WERI-Rb-1 (cell line): Measurements from ENCODE around the gene TAF6L.
A peak's percentile ranks its signal among the peaks of the same experiment; 100 is the strongest.

Source experiments
- DNase-seq: peaks from one replicate; pipeline ENCODE4 v3.0.0-alpha.2; 2020
- H3K27ac ChIP-seq: fragments of 250-450 bp; sonication (Bioruptor Pico); 2 replicates; pipeline ENCODE4 v1.5.1; 2020; ENCODE audit warnings: mild to moderate bottlenecking, moderate library complexity
- H3K27me3 ChIP-seq: fragments of 250-450 bp; sonication (Bioruptor Pico); 2 replicates; pipeline ENCODE4 v1.5.1; 2021; ENCODE audit warnings: mild to moderate bottlenecking, low read depth, moderate library complexity; ENCODE audit not compliant: insufficient read depth, severe bottlenecking
- H3K36me3 ChIP-seq: fragments of 250-450 bp; sonication (Bioruptor Pico); 2 replicates; pipeline ENCODE4 v1.5.1; 2020; ENCODE audit warnings: mild to moderate bottlenecking, moderate library complexity
- H3K4me3 ChIP-seq: 2 replicates; pipeline ENCODE4 v1.5.1; 2011; ENCODE audit warnings: low read depth, mild to moderate bottlenecking, control low read depth, low read length
- H3K9me3 ChIP-seq: fragments of 250-450 bp; sonication (Bioruptor Pico); 2 replicates; pipeline ENCODE4 v1.5.1; 2021; ENCODE audit warnings: mild to moderate bottlenecking, moderate library complexity; ENCODE audit not compliant: severe bottlenecking
- CTCF ChIP-seq: IDR thresholded peaks from 2 replicates; pipeline ENCODE4 v1.5.1; 2011; ENCODE audit warnings: low read depth, mild to moderate bottlenecking, control low read depth, inconsistent platforms, low read length

TAF6L gene

GRCh38 chr11:62805076-62805892 is 34.1 kb downstream of the TAF6L start, which contains the start of gene NXF1:
TSS of gene NXF1 (minus strand) at chr11:62805440. CDS start at chr11:62805356, 84 bp downstream.
- Histone ChIP-seq H3K27ac (peak within 1 kb of the TSS; percentile 82), H3K9me3 (no peaks in the 10 kb centered on the region), H3K4me3 (peak within 1 kb of the TSS; percentile 75), H3K36me3 (peaks cover 39% of the 10 kb centered on the region), H3K27me3 (no peaks in the 10 kb centered on the region)
- no peak for TF ChIP-seq CTCF
- DNase-seq = peak; percentile 95

GRCh38 chr11:62805961-62806441 is 34.8 kb downstream of the TAF6L start:
- Histone ChIP-seq H3K27me3 (no peaks in the 10 kb centered on the region), H3K36me3 (peaks cover 34% of the 10 kb centered on the region), H3K4me3 (peak overlapping the region; percentile 75), H3K9me3 (no peaks in the 10 kb centered on the region), H3K27ac (peak overlapping the region; percentile 82)
- no peak for TF ChIP-seq CTCF
- peak; percentile 27 for DNase-seq

- H3K27ac ChIP-seq = peak overlapping the region; percentile 82
- H3K27me3 ChIP-seq = no peaks in the 10 kb centered on the region
- H3K9me3 ChIP-seq = no peaks in the 10 kb centered on the region
- H3K4me3 ChIP-seq = no peak overlapping the region
- DNase-seq = no peak
- H3K36me3 ChIP-seq = peaks cover 27% of the 10 kb centered on the region
- TF ChIP-seq CTCF = no peak
Measured at GRCh38 chr11:62806611-62807121, 35.5 kb downstream of the TAF6L start.

- no peaks in the 10 kb centered on the region for H3K27me3 ChIP-seq
- H3K36me3 ChIP-seq = peaks cover 11% of the 10 kb centered on the region
- DNase-seq = no peak
- no peak overlapping the region for H3K27ac ChIP-seq
- no peak for TF ChIP-seq CTCF
- no peak overlapping the region for H3K4me3 ChIP-seq
- no peaks in the 10 kb centered on the region for H3K9me3 ChIP-seq
Measured at GRCh38 chr11:62810748-62811147, 39.6 kb downstream of the TAF6L start.

GRCh38 chr11:62811659-62812058 is 40.5 kb downstream of the TAF6L start:
- no peak for TF ChIP-seq CTCF
- no peaks in the 10 kb centered on the region for H3K27me3 ChIP-seq
- H3K4me3 ChIP-seq = no peak overlapping the region
- H3K36me3 ChIP-seq = peaks cover 14% of the 10 kb centered on the region
- H3K9me3 ChIP-seq = no peaks in the 10 kb centered on the region
- H3K27ac ChIP-seq = no peak overlapping the region
- DNase-seq = peak; percentile 18
